Vagina (tissue), 2 donors: ENCODE data around the gene F8A1. TPM values are rescaled to one million over a fixed set of nuclear protein-coding genes. Genes with fewer than 3 reads are reported as not detected.
"Not testable (repeated sequence)": the region's sequence is repeated elsewhere in the genome, so short reads cannot be mapped to it uniquely, and the experiment has no call there.

ENCODE experiments used
- DNase-seq, 2 donors: peaks; one replicate each; pipeline ENCODE4 v3.0.0-alpha.2; 2017; ENCODE audit errors: extremely low spot score in 2 of 2
- H3K27ac ChIP-seq: fragments of 200-600 bp; sonication (generic); one replicate; pipeline ENCODE4 v1.5.1; 2019
- H3K27me3 ChIP-seq: fragments of 200-600 bp; sonication (generic); one replicate; pipeline ENCODE4 v1.5.1; 2019
- H3K36me3 ChIP-seq, 2 donors: fragments of 200-600 bp; sonication (generic); one replicate each; pipeline ENCODE4 v1.5.1; 2017 to 2019
- H3K4me1 ChIP-seq: fragments of 200-600 bp; sonication (generic); one replicate; pipeline ENCODE4 v1.5.1; 2019
- H3K4me3 ChIP-seq, 2 donors: fragments of 200-600 bp; sonication (generic); 1 replicate in 1 of 2; 2 replicates in 1 of 2; pipeline ENCODE4 v1.5.1; 2016 to 2019
- H3K9me3 ChIP-seq: fragments of 200-600 bp; sonication (generic); one replicate; pipeline ENCODE4 v1.5.1; 2019
- POLR2A ChIP-seq, 2 donors: fragments of 450-650 bp; IDR thresholded peaks; one replicate each; pipeline ENCODE4 v1.6.1; 2017; ENCODE audit warnings: antibody characterized with exemption in 2 of 2, mild to moderate bottlenecking in 2 of 2, moderate library complexity in 2 of 2
- POLR2AphosphoS5 ChIP-seq, 2 donors: sonication (generic); formaldehyde crosslinking; IDR thresholded peaks; one replicate each; pipeline ENCODE4 v1.9.0; 2017; ENCODE audit warnings: antibody characterized with exemption in 2 of 2, mild to moderate bottlenecking in 2 of 2, low read depth in 1 of 2; ENCODE audit not compliant: insufficient read depth in 1 of 2
- intact Hi-C: fragments of 100-400 bp; cut with DNase I; formaldehyde crosslinking; loops from one replicate; pipeline ENCODE4 v1.15.1; 2023
- total RNA-seq: library from RNA; depleted of rRNA; stranded (reverse); fragments of >200 nt; gene quantifications from one replicate; pipeline ENCODE4 v1.2.3, GENCODE V29; 2016
- TF ChIP-seq, protein P1 (sequence below), 3 experiments: fragments of 450-650 bp in 2 of 3; fragments of 200-600 bp in 1 of 3; sonication (generic) in 1 of 3; IDR thresholded peaks; one replicate each; pipeline ENCODE4 v1.5.1; 2017 to 2019; ENCODE audit warnings: antibody characterized with exemption in 3 of 3, mild to moderate bottlenecking in 2 of 3, moderate library complexity in 2 of 3

F8A1 gene
- total RNA-seq, 1 donor from 2014 or later = 8.1 TPM

DNA sequence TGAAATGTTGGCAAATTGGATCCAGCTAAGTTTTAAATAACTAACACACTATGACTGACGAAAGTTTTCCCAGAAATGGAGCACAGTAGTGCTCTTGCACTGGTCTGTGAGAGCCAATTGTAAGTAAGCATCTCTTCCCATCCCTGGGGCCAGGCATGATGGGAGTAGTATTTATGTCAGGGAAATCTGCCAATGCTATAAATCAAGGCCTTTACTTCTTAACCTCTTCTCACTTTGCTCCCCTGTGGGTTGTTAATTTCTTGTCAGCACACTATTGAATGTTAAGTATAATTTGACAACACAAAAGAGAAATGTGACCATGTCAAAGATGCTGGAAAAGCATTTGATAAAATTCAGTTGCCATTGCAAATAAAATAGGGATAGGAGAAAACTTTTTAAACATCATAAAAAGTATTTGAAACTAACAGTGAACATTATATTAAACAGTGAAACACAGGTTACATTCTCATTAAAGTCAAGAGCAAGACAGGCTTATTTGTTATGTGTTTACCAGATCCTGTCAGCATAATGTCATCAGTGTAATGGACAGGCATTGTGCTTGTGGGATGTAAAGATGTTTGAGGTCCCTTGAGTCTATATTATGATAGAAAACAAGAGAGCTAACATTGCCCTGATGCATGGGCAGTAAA is 5.0 kb downstream of the F8A1 start:
- DNase-seq = no peak
- H3K27ac ChIP-seq = no peak overlapping the region
- no peak for TF ChIP-seq POLR2AphosphoS5 (IDR thresholded peaks at IDR 0.05; ENCODE audit: insufficient read depth in 1 of 2, low read depth in 1 of 2)
- TF ChIP-seq POLR2A (IDR thresholded peaks at IDR 0.05) = no peak
- TF ChIP-seq, protein P1, sequence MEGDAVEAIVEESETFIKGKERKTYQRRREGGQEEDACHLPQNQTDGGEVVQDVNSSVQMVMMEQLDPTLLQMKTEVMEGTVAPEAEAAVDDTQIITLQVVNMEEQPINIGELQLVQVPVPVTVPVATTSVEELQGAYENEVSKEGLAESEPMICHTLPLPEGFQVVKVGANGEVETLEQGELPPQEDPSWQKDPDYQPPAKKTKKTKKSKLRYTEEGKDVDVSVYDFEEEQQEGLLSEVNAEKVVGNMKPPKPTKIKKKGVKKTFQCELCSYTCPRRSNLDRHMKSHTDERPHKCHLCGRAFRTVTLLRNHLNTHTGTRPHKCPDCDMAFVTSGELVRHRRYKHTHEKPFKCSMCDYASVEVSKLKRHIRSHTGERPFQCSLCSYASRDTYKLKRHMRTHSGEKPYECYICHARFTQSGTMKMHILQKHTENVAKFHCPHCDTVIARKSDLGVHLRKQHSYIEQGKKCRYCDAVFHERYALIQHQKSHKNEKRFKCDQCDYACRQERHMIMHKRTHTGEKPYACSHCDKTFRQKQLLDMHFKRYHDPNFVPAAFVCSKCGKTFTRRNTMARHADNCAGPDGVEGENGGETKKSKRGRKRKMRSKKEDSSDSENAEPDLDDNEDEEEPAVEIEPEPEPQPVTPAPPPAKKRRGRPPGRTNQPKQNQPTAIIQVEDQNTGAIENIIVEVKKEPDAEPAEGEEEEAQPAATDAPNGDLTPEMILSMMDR (IDR thresholded peaks at IDR 0.05) = no peak
- H3K36me3 ChIP-seq = no peaks in the 10 kb centered on the region
- no peak overlapping the region for H3K4me3 ChIP-seq
- no peaks in the 10 kb centered on the region for H3K27me3 ChIP-seq
- intact Hi-C loops = no loop called here
- no peaks in the 10 kb centered on the region for H3K9me3 ChIP-seq
- no peaks in the 10 kb centered on the region for H3K4me1 ChIP-seq

DNA sequence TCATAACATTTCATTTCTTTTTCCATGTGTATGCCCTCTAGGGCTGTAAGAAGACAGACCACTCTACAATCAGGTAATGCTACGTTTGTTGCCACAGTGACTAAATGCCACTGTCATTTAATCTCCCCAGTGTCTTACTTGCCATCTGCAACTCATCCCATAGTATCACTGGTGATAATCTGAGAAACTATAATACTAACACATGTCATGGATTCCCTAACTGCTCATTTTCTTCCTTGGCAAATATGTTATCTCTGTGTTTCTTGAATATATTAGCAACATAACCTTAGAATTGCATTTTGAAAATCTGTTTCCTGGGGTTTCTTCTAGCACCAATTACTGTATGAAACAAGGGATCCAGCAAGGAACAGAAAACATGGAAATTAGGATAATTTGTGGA is 6.1 kb downstream of the F8A1 start:
- H3K4me3 ChIP-seq = no peak overlapping the region
- TF ChIP-seq POLR2AphosphoS5 (IDR thresholded peaks at IDR 0.05; ENCODE audit: insufficient read depth in 1 of 2, low read depth in 1 of 2) (no peak), POLR2A (IDR thresholded peaks at IDR 0.05) (no peak)
- TF ChIP-seq, protein P1 (IDR thresholded peaks at IDR 0.05) = no peak
- H3K4me1 ChIP-seq = no peaks in the 10 kb centered on the region
- no peaks in the 10 kb centered on the region for H3K9me3 ChIP-seq
- intact Hi-C loops = no loop called here
- no peaks in the 10 kb centered on the region for H3K27me3 ChIP-seq
- no peak for DNase-seq
- H3K36me3 ChIP-seq = no peaks in the 10 kb centered on the region
- no peak overlapping the region for H3K27ac ChIP-seq

DNA sequence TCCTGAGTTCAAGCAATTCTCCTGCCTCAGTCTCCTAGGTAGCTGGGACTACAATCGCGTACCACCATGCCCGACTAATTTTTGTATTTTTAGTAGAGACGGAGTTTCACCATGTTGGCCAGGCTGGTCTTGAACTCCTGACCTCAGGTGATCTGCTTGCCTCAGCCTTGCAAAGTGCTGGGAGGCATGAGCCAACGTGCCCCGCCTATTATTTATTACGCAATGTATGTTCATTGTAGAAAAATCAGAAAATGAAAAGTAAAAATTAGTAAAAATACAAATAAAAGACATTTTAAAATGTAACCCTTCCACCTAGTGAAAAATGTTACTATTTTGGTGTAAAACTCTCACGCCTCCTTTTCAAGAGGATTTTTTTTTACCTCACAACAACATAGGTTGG is 14.2 kb downstream of the F8A1 start:
- Histone ChIP-seq H3K36me3 (no peaks in the 10 kb centered on the region), H3K9me3 (no peaks in the 10 kb centered on the region), H3K27me3 (no peaks in the 10 kb centered on the region), H3K27ac (no peak overlapping the region), H3K4me1 (no peaks in the 10 kb centered on the region), H3K4me3 (no peak overlapping the region)
- TF ChIP-seq POLR2AphosphoS5 (IDR thresholded peaks at IDR 0.05; ENCODE audit: insufficient read depth in 1 of 2, low read depth in 1 of 2) (no peak), POLR2A (IDR thresholded peaks at IDR 0.05) (no peak)
- TF ChIP-seq, protein P1 (IDR thresholded peaks at IDR 0.05) = no peak
- intact Hi-C loops = no loop called here
- DNase-seq = no peak

DNA sequence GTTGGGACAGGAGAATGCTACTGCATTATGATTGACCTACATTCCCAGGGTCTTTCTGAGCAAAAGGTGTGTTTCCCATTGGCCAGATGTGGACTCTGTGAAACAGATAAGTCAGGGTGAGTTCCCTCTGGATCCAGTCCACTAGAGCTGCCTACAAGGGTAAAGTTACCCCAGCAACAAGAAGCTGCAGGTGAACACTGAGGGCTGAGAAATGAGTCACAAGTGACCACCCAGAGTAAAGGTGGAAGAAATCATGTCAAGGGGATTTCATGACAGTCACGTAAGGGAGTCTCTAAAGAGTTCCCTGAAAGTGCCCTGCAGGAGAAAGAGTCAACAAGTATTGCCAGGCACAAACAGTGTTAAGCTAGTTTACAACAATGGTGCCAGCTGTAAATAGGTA is 16.3 kb downstream of the F8A1 start:
- no peak overlapping the region for H3K27ac ChIP-seq

DNA sequence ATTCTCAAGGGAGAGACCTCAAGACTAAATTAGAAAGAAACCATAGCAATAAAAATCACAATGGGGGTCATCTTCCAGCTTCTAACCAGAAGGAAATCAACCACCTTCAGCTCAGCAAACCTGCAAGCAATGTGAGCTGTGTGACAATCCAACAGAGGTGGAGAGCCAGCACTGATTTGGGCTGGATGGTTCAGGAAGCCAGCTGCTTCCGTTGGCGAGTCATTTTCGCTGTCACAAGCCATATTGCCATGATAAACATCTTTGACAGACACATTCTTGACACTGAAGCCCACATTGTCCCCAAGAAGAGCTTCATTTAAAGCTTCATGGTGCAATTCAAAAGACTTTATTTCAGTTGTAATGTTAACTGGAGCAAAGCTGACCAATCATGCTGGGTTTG is 22.7 kb downstream of the F8A1 start:
- no peaks in the 10 kb centered on the region for H3K27me3 ChIP-seq
- intact Hi-C loops = no loop called here
- H3K36me3 ChIP-seq = no peaks in the 10 kb centered on the region
- H3K27ac ChIP-seq = no peak overlapping the region
- H3K4me1 ChIP-seq = no peaks in the 10 kb centered on the region
- DNase-seq = no peak
- H3K4me3 ChIP-seq = no peak overlapping the region
- TF ChIP-seq, protein P1 (IDR thresholded peaks at IDR 0.05) = no peak
- TF ChIP-seq POLR2A (IDR thresholded peaks at IDR 0.05) (no peak), POLR2AphosphoS5 (IDR thresholded peaks at IDR 0.05; ENCODE audit: insufficient read depth in 1 of 2, low read depth in 1 of 2) (no peak)
- no peaks in the 10 kb centered on the region for H3K9me3 ChIP-seq

More for the DNA sequence above, 16.3 kb downstream of the F8A1 start:
- H3K36me3 ChIP-seq = no peaks in the 10 kb centered on the region
- H3K4me3 ChIP-seq = no peak overlapping the region
- intact Hi-C loops = no loop called here
- no peaks in the 10 kb centered on the region for H3K9me3 ChIP-seq
- no peaks in the 10 kb centered on the region for H3K4me1 ChIP-seq
- TF ChIP-seq POLR2AphosphoS5 (IDR thresholded peaks at IDR 0.05; ENCODE audit: insufficient read depth in 1 of 2, low read depth in 1 of 2) (no peak), POLR2A (IDR thresholded peaks at IDR 0.05) (no peak)
- TF ChIP-seq, protein P1 (IDR thresholded peaks at IDR 0.05) = no peak
- H3K27me3 ChIP-seq = no peaks in the 10 kb centered on the region
- DNase-seq = no peak

DNA sequence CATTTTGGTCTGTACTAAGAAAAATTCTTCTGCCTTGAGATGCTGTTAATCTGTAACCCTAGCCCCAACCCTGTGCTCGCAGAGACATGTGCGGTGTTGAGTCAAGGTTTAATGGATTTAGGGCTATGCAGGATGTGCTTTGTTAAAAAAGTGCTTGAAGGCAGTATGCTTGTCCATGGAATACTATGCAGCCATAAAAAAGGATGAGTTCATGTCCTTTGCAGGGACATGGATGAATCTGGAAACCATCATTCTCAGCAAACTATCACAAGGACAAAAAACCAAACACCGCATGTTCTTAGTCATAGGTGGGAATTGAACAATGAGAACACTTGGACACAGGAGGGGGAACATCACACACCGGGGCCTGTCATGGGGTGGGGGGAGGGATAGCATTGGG is 23.9 kb downstream of the F8A1 start:
- H3K9me3 ChIP-seq, DNase-seq, H3K4me1 ChIP-seq, H3K27me3 ChIP-seq, H3K27ac ChIP-seq, H3K36me3 ChIP-seq, intact Hi-C loops, H3K4me3 ChIP-seq: not testable (repeated sequence)

DNA sequence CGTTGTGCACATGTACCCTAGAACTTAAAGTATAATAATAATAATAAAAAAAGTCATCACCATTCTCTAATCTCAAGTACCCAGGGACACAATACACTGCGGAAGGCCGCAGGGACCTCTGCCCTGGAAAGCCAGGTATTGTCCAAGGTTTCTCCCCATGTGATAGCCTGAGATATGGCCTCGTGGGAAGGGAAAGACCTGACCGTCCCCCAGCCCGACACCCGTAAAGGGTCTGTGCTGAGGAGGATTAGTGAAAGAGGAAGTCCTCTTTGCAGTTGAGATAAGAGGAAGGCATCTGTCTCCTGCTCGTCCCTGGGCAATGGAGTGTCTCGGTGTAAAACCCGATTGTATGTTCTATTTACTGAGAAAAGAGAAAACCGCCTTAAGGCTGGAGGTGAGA is 24.4 kb downstream of the F8A1 start:
- H3K9me3 ChIP-seq, DNase-seq, intact Hi-C loops, H3K27me3 ChIP-seq, H3K27ac ChIP-seq, H3K4me1 ChIP-seq, H3K4me3 ChIP-seq, H3K36me3 ChIP-seq: not testable (repeated sequence)
